Activated CD4-positive, alpha-beta T cell treated with anti-CD3 and anti-CD28 coated beads, Interleukin-10, Interleukin-2, amounts not matched to agents 100 ng/mL and 50 ng/mL, durations not matched to agents 16 hours and 8 hours (primary cell): ENCODE data around the gene C2CD2.
"Not testable (repeated sequence)": the region's sequence is repeated elsewhere in the genome, so short reads cannot be mapped to it uniquely, and the experiment has no call there.

Source experiments
- DNase-seq: peaks from one replicate; pipeline ENCODE4 v3.0.0-alpha.2; 2020

C2CD2 gene

GRCh38 chr21:41953831-41954653, at the start of gene C2CD2:
Gene C2CD2 (minus strand): TSS chr21:41954018. CDS start chr21:41953648, 370 bp downstream.
- peak; percentile 23 for DNase-seq

GRCh38 chr21:42003051-42003461, 49.2 kb upstream of the C2CD2 start:
- DNase-seq = peak; percentile 39

- DNase-seq = peak; percentile 96
Observed at GRCh38 chr21:42002421-42002958, 48.7 kb upstream of the C2CD2 start.

GRCh38 chr21:42001781-42002180, 48.0 kb upstream of the C2CD2 start:
- no peak for DNase-seq

GRCh38 chr21:42000908-42001307, 47.1 kb upstream of the C2CD2 start:
- no peak for DNase-seq

- no peak for DNase-seq
Observed at GRCh38 chr21:41997657-41998056, 43.8 kb upstream of the C2CD2 start.

GRCh38 chr21:41995577-41995976, 41.8 kb upstream of the C2CD2 start:
- no peak for DNase-seq

GRCh38 chr21:41994613-41995012, 40.8 kb upstream of the C2CD2 start:
- DNase-seq = not testable (repeated sequence)

- no peak for DNase-seq
Observed at GRCh38 chr21:41993744-41994143, 39.9 kb upstream of the C2CD2 start.

GRCh38 chr21:41992576-41992975, 38.8 kb upstream of the C2CD2 start:
- no peak for DNase-seq

GRCh38 chr21:41991659-41992058, 37.8 kb upstream of the C2CD2 start:
- DNase-seq = no peak

- no peak for DNase-seq
Observed at GRCh38 chr21:41989698-41990097, 35.9 kb upstream of the C2CD2 start.

- no peak for DNase-seq
Observed at GRCh38 chr21:41987310-41987709, 33.5 kb upstream of the C2CD2 start.

GRCh38 chr21:41985662-41986416, 32.0 kb upstream of the C2CD2 start:
- no peak for DNase-seq

- DNase-seq = no peak
Observed at GRCh38 chr21:41983229-41983628, 29.4 kb upstream of the C2CD2 start.

- no peak for DNase-seq
Observed at GRCh38 chr21:41980561-41980960, 26.7 kb upstream of the C2CD2 start.

GRCh38 chr21:41979751-41980369, 26.0 kb upstream of the C2CD2 start:
- DNase-seq = no peak

GRCh38 chr21:41979335-41979734, 25.5 kb upstream of the C2CD2 start:
- no peak for DNase-seq

- no peak for DNase-seq
Observed at GRCh38 chr21:41977034-41977950, 23.5 kb upstream of the C2CD2 start.

GRCh38 chr21:41976611-41977010, 22.8 kb upstream of the C2CD2 start:
- DNase-seq = no peak

- no peak for DNase-seq
Observed at GRCh38 chr21:41975391-41976272, 21.8 kb upstream of the C2CD2 start.
